ENCODE measurements around the gene ZNF20.
"Not testable (repeated sequence)": the region's sequence is repeated elsewhere in the genome, so short reads cannot be mapped to it uniquely, and the experiment has no call there.

Gene ZNF20

DNA sequence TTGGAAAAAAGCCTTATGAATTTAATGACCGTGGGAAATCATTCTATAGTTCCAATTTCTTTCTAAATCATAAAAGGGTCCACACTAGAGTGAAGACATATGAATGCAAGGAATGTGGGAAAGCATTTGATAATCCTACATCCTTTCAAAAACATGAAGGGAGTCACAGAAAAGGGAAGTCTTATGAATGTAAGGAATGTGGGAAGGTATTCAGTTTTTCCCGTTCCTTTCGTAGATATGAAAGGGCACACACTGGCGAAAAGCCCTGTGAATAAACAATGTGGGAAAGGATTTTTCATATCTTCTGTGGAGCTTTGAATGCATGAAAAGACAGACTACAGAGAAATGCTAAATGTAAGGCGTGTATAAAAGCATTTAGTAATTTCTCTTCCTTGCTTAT lies 27.0 kb downstream of the ZNF20 start:
- TF ChIP-seq, protein P1, sequence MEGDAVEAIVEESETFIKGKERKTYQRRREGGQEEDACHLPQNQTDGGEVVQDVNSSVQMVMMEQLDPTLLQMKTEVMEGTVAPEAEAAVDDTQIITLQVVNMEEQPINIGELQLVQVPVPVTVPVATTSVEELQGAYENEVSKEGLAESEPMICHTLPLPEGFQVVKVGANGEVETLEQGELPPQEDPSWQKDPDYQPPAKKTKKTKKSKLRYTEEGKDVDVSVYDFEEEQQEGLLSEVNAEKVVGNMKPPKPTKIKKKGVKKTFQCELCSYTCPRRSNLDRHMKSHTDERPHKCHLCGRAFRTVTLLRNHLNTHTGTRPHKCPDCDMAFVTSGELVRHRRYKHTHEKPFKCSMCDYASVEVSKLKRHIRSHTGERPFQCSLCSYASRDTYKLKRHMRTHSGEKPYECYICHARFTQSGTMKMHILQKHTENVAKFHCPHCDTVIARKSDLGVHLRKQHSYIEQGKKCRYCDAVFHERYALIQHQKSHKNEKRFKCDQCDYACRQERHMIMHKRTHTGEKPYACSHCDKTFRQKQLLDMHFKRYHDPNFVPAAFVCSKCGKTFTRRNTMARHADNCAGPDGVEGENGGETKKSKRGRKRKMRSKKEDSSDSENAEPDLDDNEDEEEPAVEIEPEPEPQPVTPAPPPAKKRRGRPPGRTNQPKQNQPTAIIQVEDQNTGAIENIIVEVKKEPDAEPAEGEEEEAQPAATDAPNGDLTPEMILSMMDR (conservative IDR thresholded peaks at IDR 0.05; ENCODE audit: low read depth, low read length) = no peak
- H3K4me3 ChIP-seq (ENCODE audit: low read length) = no peak overlapping the region
- no peak for DNase-seq (ENCODE audit: low read depth)

DNA sequence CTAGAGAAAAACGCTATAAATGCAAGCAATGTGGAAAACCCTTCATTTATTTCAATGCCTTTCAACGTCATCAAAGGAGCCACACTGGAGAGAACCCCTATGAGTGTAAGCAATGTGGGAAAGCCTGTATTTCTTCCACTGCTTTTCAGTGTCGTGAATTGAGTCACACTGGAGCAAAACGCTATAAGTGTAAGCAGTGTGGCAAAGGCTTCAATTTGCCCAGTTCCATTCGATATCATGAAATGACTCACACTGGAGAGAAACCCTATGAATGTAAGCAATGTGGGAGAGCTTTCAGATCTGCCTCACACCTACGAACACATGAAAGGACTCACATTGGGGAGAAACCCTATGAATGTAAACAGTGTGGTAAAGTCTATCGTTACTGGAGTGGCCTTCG lies 27.4 kb downstream of the ZNF20 start:
- TF ChIP-seq, protein P1 (conservative IDR thresholded peaks at IDR 0.05; ENCODE audit: low read depth, low read length) = no peak
- H3K4me3 ChIP-seq (ENCODE audit: low read length) = no peak overlapping the region
- DNase-seq (ENCODE audit: low read depth) = no peak

DNA sequence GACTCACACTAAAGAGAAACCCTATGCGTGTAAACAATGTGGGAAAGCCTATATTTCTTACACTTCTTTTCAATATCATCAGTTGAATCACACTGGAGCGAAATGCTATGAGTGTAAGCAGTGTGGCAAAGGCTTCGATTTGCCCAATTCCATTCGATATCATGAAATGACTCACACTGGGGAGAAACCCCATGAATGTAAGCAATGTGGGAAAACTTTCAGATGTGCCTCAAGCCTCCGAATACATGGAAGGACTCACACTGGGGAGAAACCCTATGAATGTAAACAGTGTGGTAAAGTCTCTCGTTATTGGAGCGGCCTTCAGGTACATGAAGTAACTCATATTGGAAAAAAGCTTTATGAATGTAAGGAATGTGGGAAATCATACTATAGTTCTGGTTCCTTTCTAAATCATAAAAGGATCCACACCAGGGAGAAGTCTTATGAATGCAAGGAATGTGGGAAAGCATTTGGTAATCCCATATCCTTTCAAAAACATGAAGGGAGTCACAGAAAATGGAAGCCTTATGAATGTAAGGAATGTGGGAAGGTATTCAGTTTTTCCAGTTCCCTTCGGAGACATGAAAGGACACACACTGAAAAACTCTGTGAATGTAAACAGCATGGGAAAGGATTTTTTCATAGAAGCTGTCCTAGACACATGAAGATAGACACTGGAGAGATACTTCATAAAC lies 28.1 kb downstream of the ZNF20 start:
- H3K4me3 ChIP-seq (ENCODE audit: low read length) = no peak overlapping the region
- TF ChIP-seq, protein P1 (conservative IDR thresholded peaks at IDR 0.05; ENCODE audit: low read depth, low read length) = no peak
- DNase-seq (ENCODE audit: low read depth) = no peak

DNA sequence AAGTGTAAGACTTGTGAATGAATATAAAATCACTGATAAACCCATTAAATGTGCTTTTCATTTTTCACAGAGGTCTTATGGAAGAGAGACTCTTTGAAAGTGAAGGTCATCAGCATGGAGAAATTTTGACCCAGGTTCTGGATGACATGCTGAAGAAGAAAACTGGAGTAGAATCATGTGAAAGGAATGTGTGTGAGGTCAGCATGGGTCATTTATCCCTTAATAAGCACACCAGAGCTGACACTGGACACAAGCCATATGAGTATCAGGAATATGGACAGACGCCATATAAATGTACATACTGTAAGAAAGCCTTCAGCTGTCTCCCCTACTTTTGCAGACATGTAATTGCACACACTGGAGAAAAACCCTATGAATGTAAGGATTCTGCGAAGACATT lies 29.0 kb downstream of the ZNF20 start:
- no peak for DNase-seq (ENCODE audit: low read depth)
- no peak overlapping the region for H3K4me3 ChIP-seq (ENCODE audit: low read length)
- TF ChIP-seq, protein P1 (conservative IDR thresholded peaks at IDR 0.05; ENCODE audit: low read depth, low read length) = no peak

DNA sequence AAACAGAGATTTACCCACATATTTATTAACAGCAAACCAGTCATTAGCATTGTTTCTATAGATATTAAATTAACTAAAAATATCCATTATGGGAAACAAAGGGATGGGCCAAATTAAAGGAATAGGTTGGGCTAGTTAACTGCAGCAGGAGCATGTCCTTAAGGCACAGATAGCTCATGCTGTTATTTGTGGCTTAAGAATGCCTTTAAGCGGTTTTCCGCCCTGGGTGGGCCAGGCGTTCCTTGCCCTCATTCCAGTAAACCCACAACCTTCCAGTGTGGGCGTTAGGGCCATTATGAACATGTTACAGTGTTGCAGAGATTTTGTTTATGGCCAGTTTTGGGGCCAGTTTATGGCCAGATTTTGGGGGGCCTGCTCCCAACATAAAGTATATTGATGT lies 36.2 kb downstream of the ZNF20 start:
- not testable (repeated sequence) for DNase-seq (ENCODE audit: low read depth); H3K4me3 ChIP-seq (ENCODE audit: low read length)

DNA sequence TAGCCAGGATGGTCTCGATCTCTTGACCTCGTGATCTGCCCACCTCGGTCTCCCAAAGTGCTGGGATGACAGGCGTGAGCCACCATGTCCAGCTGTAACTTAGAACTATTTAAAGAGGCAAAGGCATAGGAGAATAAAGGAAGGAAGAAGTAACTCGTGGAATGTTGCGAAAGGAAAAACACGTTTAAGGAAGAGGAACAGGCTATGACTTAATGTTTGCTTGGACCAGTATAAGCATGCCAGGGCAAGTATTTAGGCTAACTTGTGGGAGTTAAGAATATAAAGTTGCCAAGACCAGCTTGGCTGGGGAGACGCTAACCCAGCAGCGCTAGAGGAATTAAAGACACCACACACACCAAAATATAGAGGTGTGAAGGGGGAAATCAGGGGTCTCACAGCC lies 42.1 kb downstream of the ZNF20 start:
- TF ChIP-seq, protein P1 (conservative IDR thresholded peaks at IDR 0.05; ENCODE audit: low read depth, low read length) = no peak
- H3K4me3 ChIP-seq (ENCODE audit: low read length) = no peak overlapping the region
- no peak for DNase-seq (ENCODE audit: low read depth)

DNA sequence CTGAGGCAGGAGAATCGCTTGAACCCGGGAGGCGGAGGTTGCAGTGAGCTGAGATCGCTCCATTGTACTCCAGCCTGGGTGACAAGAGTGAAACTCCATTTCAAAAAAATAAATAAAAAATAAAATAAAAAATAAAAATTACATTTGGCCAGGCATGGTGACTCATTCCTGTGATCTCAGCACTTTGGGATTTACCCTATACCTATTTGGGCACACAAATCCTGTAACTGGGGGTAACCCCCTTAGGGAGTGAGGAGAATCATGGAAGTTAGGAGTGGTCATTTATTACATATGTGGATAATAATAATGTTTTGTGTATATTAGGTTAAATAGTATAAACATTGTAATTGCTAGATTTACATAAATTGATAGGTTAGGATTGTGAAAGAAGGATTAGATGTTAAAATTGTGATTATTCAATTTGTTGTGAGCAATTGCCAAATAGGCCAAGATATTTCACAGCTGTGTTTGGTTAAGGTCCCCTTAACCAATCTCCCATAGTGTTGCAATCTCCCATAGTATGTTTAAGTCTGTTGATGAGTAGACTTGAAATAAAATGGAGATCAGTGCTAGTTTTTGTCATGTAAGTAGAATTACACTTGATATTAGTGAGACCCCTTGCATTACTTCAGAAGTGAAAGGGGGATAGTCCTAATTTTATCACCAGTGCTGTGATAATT lies 44.9 kb downstream of the ZNF20 start:
- no peak for DNase-seq (ENCODE audit: low read depth)
- no peak overlapping the region for H3K4me3 ChIP-seq (ENCODE audit: low read length)
- TF ChIP-seq, protein P1 (conservative IDR thresholded peaks at IDR 0.05; ENCODE audit: low read depth, low read length) = no peak
